NCI-H446 (cell line): ENCODE measurements around the gene GPS1.

ENCODE experiments used
- DNase-seq, 2 experiments: peaks; one replicate each; lab custom pipeline; 2025; lab: John Stamatoyannopoulos, UW

The GPS1 gene

GRCh38 chr17:82079001-82079677, 27.4 kb downstream of the GPS1 start:
- no peak for DNase-seq

GRCh38 chr17:82080048-82080788, 28.5 kb downstream of the GPS1 start:
- no peak for DNase-seq

GRCh38 chr17:82080789-82081464, 29.2 kb downstream of the GPS1 start:
- no peak for DNase-seq

- no peak for DNase-seq
Measured at GRCh38 chr17:82081546-82081945, 29.8 kb downstream of the GPS1 start.

DNA sequence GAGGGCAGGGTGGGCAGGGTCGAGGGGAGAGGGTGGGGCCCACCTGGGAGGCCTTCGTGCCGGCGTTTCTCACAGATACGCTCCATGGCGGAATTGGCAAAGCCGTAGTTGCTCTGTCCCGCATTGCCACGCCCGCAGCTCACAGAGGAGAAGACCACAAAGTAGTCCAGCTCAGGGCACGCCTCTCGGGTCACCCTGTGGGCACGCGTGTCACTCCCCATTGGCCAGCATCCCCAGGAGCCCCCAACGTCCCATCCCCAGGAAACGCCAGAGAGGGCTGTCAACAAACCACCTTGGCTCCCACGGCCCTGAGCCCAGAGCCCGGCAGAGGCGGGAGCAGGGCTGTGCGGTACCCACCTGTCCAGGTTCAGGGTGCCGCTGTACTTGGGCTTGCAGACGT, 30.3 kb downstream of the GPS1 start:
- DNase-seq = no peak

DNA sequence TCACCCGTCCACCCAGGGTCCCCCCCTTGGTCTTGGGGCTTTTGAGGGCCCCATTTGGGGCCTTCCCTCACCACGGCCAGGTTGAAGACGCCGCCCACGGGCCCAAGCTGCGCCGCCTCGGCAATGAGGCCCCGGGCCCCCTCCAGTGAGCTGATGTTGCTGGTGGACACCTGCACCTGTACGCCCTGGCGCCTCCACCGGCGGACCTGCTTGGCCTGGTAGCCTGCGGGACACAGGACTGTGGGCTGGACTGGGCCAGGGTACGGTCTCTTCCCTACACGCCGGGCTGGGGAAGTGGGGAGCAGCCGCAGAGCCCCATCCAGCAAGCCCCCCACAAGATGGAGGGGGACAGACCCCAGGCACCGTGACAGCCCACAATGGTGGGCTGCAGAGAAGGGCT, 30.8 kb downstream of the GPS1 start:
- DNase-seq = no peak

- no peak for DNase-seq
Measured at GRCh38 chr17:82083009-82083408, 31.3 kb downstream of the GPS1 start.

- no peak for DNase-seq
Measured at GRCh38 chr17:82083533-82084359, 32.0 kb downstream of the GPS1 start.

GRCh38 chr17:82084373-82085030, 32.8 kb downstream of the GPS1 start:
- DNase-seq = no peak

DNA sequence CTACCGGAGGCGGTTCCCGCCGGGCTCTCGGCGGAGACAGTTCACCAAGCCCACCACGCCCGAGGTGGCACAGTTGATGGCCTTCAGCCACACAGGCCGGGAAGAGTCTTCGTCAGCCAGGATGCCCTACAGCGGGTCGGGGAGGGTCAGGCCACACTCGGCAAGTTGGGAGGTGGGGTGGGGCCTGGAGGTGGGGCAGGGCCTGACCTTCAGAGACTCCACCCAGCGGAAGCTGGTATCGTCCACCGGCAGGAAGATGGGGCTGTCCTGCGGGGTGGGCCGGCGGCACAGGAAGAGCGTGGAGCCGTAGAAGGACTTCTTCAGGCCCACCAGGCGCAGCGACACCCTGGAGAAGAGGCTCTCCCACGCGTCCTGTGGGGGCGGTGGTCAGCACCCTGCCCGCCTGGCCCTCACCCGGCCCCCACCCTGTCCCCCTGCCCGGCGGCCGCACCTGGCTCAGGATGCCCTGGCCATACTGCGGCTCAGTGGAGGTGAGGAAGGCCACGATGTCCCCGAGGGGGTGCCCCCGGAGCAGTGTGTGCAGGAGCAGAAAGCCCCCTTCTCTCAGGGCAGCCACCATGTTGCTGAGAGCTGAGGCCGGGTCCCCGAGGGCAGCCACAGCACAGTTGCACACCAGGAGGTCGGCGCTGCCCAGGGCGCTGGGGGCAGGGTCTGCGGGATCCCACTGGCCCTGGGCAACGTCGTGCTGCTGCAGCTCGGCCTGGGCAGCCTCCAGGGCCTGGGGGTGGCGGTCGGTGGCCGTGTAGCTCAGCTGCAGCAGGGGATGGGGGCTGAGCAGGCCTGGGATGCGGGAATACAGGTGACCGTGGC, 33.5 kb downstream of the GPS1 start:
- DNase-seq = no peak

GRCh38 chr17:82085931-82086764, 34.5 kb downstream of the GPS1 start:
- DNase-seq = no peak

GRCh38 chr17:82086941-82087906, 35.5 kb downstream of the GPS1 start:
- DNase-seq = no peak

GRCh38 chr17:82087961-82088837, 36.5 kb downstream of the GPS1 start:
- DNase-seq = no peak

DNA sequence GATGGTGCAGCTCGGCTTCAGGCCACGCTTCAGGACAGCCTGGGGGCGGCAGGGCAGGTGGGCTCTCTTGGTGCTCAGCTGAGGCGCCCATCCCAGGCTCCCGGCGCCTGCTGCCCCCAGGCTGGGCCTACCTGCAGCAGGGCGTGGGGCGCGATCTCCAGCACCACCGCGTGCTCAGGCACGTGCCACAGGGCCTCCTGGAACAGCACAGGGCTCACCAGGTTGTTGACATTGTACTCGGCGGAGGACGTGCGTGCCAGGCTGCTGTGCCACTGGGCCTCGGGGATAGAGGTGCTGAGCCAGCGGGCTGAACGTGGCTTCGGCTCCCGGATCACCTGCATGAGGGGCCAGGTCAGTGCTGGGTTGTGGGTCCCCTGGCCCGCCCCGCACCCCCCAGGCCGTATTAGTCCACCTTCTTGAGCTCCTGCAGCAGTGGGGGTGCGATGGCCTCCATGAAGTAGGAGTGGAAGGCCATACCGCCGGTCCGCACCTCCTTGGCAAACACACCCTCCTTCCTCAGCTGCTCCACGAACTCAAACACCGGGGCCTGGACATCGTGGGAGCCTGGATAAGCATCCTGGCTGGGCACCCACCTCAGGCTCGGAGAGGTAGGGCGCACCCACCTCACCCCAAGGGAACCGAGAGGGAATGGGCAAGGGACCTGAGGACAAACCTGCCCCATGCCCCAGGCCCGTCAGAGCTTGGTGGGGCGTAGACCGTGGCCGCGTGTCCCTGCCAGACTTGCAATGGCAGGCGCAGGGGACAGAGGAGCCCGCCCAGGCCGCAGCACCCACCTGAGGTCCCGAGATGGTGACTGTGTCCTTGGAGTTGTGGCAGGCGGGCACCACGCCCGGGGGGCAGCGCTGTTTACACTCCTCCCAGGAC, 37.4 kb downstream of the GPS1 start:
- no peak for DNase-seq

DNA sequence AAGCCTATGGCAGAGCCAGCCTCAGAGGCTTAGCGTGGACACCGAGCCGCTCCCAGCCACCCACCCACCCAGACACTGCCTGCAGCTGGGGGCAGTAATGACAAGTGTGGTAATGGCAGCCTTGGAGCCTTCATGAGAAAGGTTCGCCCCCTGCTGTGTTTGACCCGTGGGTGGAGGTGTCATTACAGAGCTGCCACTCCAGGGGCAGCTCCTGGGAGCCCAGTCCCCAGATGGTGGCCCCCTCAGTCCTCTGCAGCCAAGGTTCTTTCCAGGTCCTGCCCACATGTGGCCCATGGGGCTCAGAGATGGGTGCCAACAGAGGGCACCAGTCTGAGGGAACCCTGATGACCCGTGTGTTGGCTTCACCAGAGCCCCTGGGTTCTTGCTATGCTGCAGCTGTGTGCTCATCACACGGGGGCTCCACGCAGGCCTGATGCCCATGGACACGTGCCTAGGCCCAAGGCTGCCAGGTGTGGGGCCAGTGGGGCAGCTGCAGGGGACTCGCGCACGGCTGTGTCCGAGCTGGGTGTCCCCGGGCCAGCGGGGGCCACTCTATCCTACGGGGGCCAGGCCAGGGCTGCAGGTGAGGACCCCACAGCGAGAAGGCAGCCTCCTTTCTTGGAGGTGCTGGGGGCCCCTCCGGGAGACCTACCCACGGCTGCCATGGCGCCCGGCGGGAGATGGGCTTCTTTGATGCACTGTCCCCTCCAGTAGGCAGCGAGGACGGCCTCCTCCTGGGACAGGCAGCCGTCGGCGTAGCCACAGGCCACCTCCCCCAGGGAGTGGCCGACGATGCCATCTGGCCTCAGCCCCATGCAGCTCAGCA, 38.2 kb downstream of the GPS1 start:
- DNase-seq = no peak
